CD14-positive monocyte (primary cell): ENCODE results near the gene SLC47A2. TPM values are rescaled to one million over a fixed set of nuclear protein-coding genes. Genes with fewer than 3 reads are reported as not detected.

ENCODE experiments used
- DNase-seq, 3 donors: peaks; one replicate each; pipeline ENCODE4 v3.0.0-alpha.2; 2011 to 2022
- H2AFZ ChIP-seq: 2 replicates; pipeline ENCODE4 v1.6.0; 2012; ENCODE audit warnings: mild to moderate bottlenecking, low read depth, low read length, inconsistent platforms; ENCODE audit not compliant: insufficient read depth, poor library complexity, severe bottlenecking
- H3K27ac ChIP-seq, 2 donors: 1 replicate in 1 of 2; 2 replicates in 1 of 2; pipeline ENCODE4 v1.5.1; 2012 to 2013; ENCODE audit warnings: low read length in 2 of 2, control low read depth in 1 of 2, inconsistent platforms in 1 of 2, low read depth in 1 of 2, mild to moderate bottlenecking in 1 of 2
- H3K27me3 ChIP-seq, 2 donors: one replicate each; pipeline versions ENCODE4 v1.6.0 to v1.6.1; 2011 to 2013; ENCODE audit warnings: low read length in 2 of 2; ENCODE audit not compliant: control insufficient read depth in 2 of 2, insufficient read depth in 2 of 2
- H3K36me3 ChIP-seq, 2 donors: replicated peaks in 1 of 2; 1 replicate in 1 of 2; 2 replicates in 1 of 2; pipeline versions ENCODE4 v1.5.1 to v1.6.1; 2012 to 2013; ENCODE audit warnings: low read length in 2 of 2, control low read depth in 1 of 2, inconsistent platforms in 1 of 2, mild to moderate bottlenecking in 1 of 2; ENCODE audit not compliant: insufficient read depth in 2 of 2, control insufficient read depth in 1 of 2
- H3K4me1 ChIP-seq, 2 donors: 1 replicate in 1 of 2; 2 replicates in 1 of 2; pipeline versions ENCODE4 v1.5.1 to v1.6.1; 2012 to 2013; ENCODE audit warnings: low read length in 2 of 2, control low read depth in 1 of 2, inconsistent platforms in 1 of 2, mild to moderate bottlenecking in 1 of 2, moderate library complexity in 1 of 2; ENCODE audit not compliant: insufficient read depth in 2 of 2, control insufficient read depth in 1 of 2
- H3K4me2 ChIP-seq: replicated peaks from 2 replicates; pipeline ENCODE3; 2012; ENCODE audit warnings: low read length, moderate library complexity, mild to moderate bottlenecking; ENCODE audit not compliant: poor library complexity, severe bottlenecking; ENCODE audit errors: extremely low read depth
- H3K4me3 ChIP-seq, 3 experiments: fragments of 200-600 bp in 1 of 3; sonication (generic) in 1 of 3; replicated peaks in 1 of 3; 1 replicate in 2 of 3; 2 replicates in 1 of 3; pipeline ENCODE4 v1.5.1; 2011 to 2013; ENCODE audit warnings: low read length in 3 of 3, mild to moderate bottlenecking in 3 of 3, control low read depth in 2 of 3, low read depth in 2 of 3, inconsistent platforms in 1 of 3, moderate library complexity in 1 of 3
- H3K79me2 ChIP-seq: 2 replicates; pipeline ENCODE4 v1.6.0; 2012; ENCODE audit warnings: mild to moderate bottlenecking, control low read depth, inconsistent platforms, low read length, moderate library complexity; ENCODE audit not compliant: insufficient read depth
- H3K9ac ChIP-seq: 2 replicates; pipeline ENCODE4 v1.6.0; 2017; ENCODE audit warnings: low read length, mild to moderate bottlenecking; ENCODE audit not compliant: insufficient read depth, poor library complexity, severe bottlenecking
- H3K9me3 ChIP-seq, 2 donors: replicated peaks in 1 of 2; 1 replicate in 1 of 2; 2 replicates in 1 of 2; pipeline versions ENCODE4 v1.5.1 to v1.6.1; 2012 to 2013; ENCODE audit warnings: low read length in 2 of 2, control low read depth in 1 of 2; ENCODE audit not compliant: control insufficient read depth in 1 of 2, insufficient read depth in 1 of 2
- H4K20me1 ChIP-seq: 2 replicates; pipeline ENCODE4 v1.6.0; 2012; ENCODE audit warnings: mild to moderate bottlenecking, low read length, control low read depth, moderate library complexity; ENCODE audit not compliant: insufficient read depth
- H3K27ac Mint-ChIP-seq, 7 donors: one replicate each; pipeline ENCODE4 v1.8.0; 2020; ENCODE audit warnings: mild to moderate bottlenecking in 7 of 7, mixed read lengths in 7 of 7, moderate library complexity in 6 of 7, inconsistent platforms in 2 of 7
- H3K27me3 Mint-ChIP-seq, 3 donors: one replicate each; pipeline ENCODE4 v1.8.0; 2021 to 2022; ENCODE audit warnings: low read depth in 3 of 3, mild to moderate bottlenecking in 3 of 3, mixed read lengths in 3 of 3, moderate library complexity in 3 of 3, inconsistent platforms in 1 of 3
- H3K36me3 Mint-ChIP-seq, 2 donors: one replicate each; pipeline ENCODE4 v1.8.0; 2020; ENCODE audit warnings: mixed read lengths in 2 of 2, inconsistent platforms in 1 of 2, mild to moderate bottlenecking in 1 of 2
- H3K4me1 Mint-ChIP-seq: one replicate; pipeline ENCODE4 v1.8.0; 2020; ENCODE audit warnings: mild to moderate bottlenecking, mixed read lengths
- H3K4me3 Mint-ChIP-seq, 2 donors: one replicate each; pipeline ENCODE4 v1.8.0; 2020; ENCODE audit warnings: mild to moderate bottlenecking in 2 of 2, mixed read lengths in 2 of 2, moderate library complexity in 1 of 2
- H3K9me3 Mint-ChIP-seq, 7 donors: one replicate each; pipeline ENCODE4 v1.8.0; 2020 to 2022; ENCODE audit warnings: mixed read lengths in 7 of 7, mild to moderate bottlenecking in 6 of 7, moderate library complexity in 6 of 7, inconsistent platforms in 2 of 7
- WGBS: methylation state at CpG from one replicate; pipeline ENCODE4 v1.1.5; 2013; ENCODE audit warnings: missing lambda C conversion rate; ENCODE audit not compliant: insufficient coverage; 5-methylcytosine and 5-hydroxymethylcytosine counted together
- intact Hi-C, 2 donors: fragments of 100-400 bp; cut with micrococcal nuclease; formaldehyde crosslinking; loops; one replicate each; pipeline versions ENCODE4 v1.15.0 to v1.15.1; 2023
- polyA plus RNA-seq, 3 donors: library from polyadenylated mRNA; depleted of rRNA in 1 of 3; unstranded in 2 of 3; stranded (reverse) in 1 of 3; fragments of 300-500 nt in 2 of 3; fragments of >200 nt in 1 of 3; fragmentation: Illumina TruSeq in 2 of 3; gene quantifications; 1 replicate in 2 of 3; 2 replicates in 1 of 3; pipeline ENCODE4 v1.2.3, GENCODE V29; 2012 to 2021
- TF ChIP-seq, protein P1 (sequence below): fragments of 200-600 bp; IDR thresholded peaks from one replicate; pipeline ENCODE4 v1.8.0; 2022; ENCODE audit warnings: antibody characterized with exemption, mild to moderate bottlenecking

The SLC47A2 gene
- polyA plus RNA-seq, 3 donors, result not detected

DNA sequence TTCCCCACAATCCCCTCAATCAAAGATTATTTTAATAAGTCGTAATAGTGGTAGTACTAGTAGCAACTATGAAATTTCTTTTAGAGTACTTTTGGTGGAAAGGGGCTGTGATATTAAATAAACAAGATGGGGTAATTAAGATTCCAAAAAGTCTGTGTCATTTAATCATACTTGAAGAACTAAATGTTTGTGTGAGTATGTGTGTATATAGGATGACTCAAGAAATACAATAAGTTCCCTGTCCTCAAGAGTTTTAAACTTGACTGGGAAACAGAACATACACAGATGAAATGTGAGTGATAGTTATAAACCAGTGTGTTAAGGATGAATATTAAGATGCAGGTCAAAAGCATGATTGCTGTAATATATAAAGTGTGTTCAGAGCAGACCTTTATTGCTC is 65.6 kb downstream of the SLC47A2 start:
- Histone ChIP-seq H3K4me3 (no peak overlapping the region), H3K79me2 (peaks cover 43% of the 10 kb centered on the region), H3K4me2 (no peak overlapping the region), H3K36me3 (peaks cover 29 to 50% of the 10 kb centered on the region in 2 donors), H3K9ac (no peak overlapping the region), H4K20me1 (peaks cover 38% of the 10 kb centered on the region), H2AFZ (no peak overlapping the region), H3K27ac (no peak overlapping the region), H3K9me3 (no peaks in the 10 kb centered on the region), H3K4me1 (peaks cover 25 to 59% of the 10 kb centered on the region in 2 donors), H3K27me3 (no peaks in the 10 kb centered on the region)
- peaks cover 0 to 1% (median 0%) of the 10 kb centered on the region in 3 donors for H3K27me3 Mint-ChIP-seq
- H3K9me3 Mint-ChIP-seq, result peaks cover 0 to 11% (median 5%) of the 10 kb centered on the region in 7 donors
- DNase-seq, result no peak
- peaks cover 58% of the 10 kb centered on the region for H3K4me1 Mint-ChIP-seq
- peak overlapping the region in 2 of 7 donors; percentile 64 to 75 for H3K27ac Mint-ChIP-seq
- WGBS, result no CpG with 5 or more reads among the region's 1 CpG
- intact Hi-C loops, result loop anchor here in 1 of 2 donors (10.0 kb wide), 1 partner anchor 104 kb away; no protein-coding TSS in a partner anchor
- no peak overlapping the region for H3K4me3 Mint-ChIP-seq
- H3K36me3 Mint-ChIP-seq, result peaks cover 34 to 36% of the 10 kb centered on the region in 2 donors
- TF ChIP-seq, protein P1, sequence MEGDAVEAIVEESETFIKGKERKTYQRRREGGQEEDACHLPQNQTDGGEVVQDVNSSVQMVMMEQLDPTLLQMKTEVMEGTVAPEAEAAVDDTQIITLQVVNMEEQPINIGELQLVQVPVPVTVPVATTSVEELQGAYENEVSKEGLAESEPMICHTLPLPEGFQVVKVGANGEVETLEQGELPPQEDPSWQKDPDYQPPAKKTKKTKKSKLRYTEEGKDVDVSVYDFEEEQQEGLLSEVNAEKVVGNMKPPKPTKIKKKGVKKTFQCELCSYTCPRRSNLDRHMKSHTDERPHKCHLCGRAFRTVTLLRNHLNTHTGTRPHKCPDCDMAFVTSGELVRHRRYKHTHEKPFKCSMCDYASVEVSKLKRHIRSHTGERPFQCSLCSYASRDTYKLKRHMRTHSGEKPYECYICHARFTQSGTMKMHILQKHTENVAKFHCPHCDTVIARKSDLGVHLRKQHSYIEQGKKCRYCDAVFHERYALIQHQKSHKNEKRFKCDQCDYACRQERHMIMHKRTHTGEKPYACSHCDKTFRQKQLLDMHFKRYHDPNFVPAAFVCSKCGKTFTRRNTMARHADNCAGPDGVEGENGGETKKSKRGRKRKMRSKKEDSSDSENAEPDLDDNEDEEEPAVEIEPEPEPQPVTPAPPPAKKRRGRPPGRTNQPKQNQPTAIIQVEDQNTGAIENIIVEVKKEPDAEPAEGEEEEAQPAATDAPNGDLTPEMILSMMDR, result no peak

DNA sequence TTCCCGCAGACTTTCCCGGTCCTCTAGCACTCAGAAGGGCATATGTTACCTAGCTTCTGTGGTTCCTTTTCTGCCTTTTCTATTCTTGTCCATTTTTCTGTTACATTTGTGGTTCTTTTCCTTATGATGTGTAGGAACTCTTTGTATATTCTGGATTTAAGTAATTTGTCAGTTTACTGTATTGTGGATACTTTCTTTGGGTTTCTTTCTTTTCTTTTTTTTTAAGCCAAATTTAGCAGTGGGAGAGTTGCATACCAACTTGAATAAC is 67.2 kb downstream of the SLC47A2 start:
- Histone ChIP-seq H3K9me3 (no peaks in the 10 kb centered on the region), H3K4me2 (peak overlapping the region; percentile 85), H3K79me2 (peaks cover 43% of the 10 kb centered on the region), H3K9ac (peak overlapping the region; percentile 93), H2AFZ (peak overlapping the region; percentile 93), H3K36me3 (peaks cover 15 to 34% of the 10 kb centered on the region in 2 donors), H3K27ac (peak overlapping the region in 1 of 2 donors; percentile 99), H3K4me1 (peaks cover 28 to 55% of the 10 kb centered on the region in 2 donors), H4K20me1 (peaks cover 25% of the 10 kb centered on the region), H3K4me3 (peak overlapping the region; percentile 49 to 89 (median 82)), H3K27me3 (no peaks in the 10 kb centered on the region)
- H3K4me1 Mint-ChIP-seq, result peaks cover 53% of the 10 kb centered on the region
- intact Hi-C loops, result loop anchor here (5.0 to 10.0 kb wide), 3 partner anchors 76 to 284 kb away; partner anchors contain the start of gene B9D1 (in 2 of the 2)
- peak overlapping the region in 5 of 7 donors; percentile 24 to 100 (median 99) for H3K27ac Mint-ChIP-seq
- H3K9me3 Mint-ChIP-seq, result peaks cover 0 to 11% (median 5%) of the 10 kb centered on the region in 7 donors
- peaks cover 0 to 1% (median 0%) of the 10 kb centered on the region in 3 donors for H3K27me3 Mint-ChIP-seq
- peaks cover 23 to 25% of the 10 kb centered on the region in 2 donors for H3K36me3 Mint-ChIP-seq
- TF ChIP-seq, protein P1, result no peak
- H3K4me3 Mint-ChIP-seq, result peak overlapping the region; percentile 98 to 99
- no CpG with 5 or more reads among the region's 2 CpGs for WGBS
- DNase-seq, result no peak
